Testis (tissue), 2 donors: ENCODE results near the gene RPL4.

Experiments
- CTCF ChIP-seq, 3 experiments: fragments of 450-650 bp in 2 of 3; fragments of 200-600 bp in 1 of 3; sonication (generic) in 1 of 3; IDR thresholded peaks; one replicate each; pipeline ENCODE4 v1.5.1; 2016 to 2019; ENCODE audit warnings: antibody characterized with exemption in 3 of 3, mild to moderate bottlenecking in 2 of 3, moderate library complexity in 1 of 3
- POLR2A ChIP-seq: fragments of 450-650 bp; IDR thresholded peaks from one replicate; pipeline ENCODE4 v1.6.1; 2017; ENCODE audit warnings: antibody characterized with exemption, mild to moderate bottlenecking, moderate library complexity

GRCh38 chr15:66488525-66488924 is 16.1 kb downstream of the RPL4 start:
- TF ChIP-seq CTCF (IDR thresholded peaks at IDR 0.05) (no peak), POLR2A (no peak)
